Ishikawa (cell line): ENCODE measurements around the gene CYTH4.

Experiments used
- CEBPB ChIP-seq: IDR thresholded peaks from 2 replicates; pipeline ENCODE4 v1.6.1; 2012
- CREB1 ChIP-seq: IDR thresholded peaks from 2 replicates; pipeline ENCODE4 v1.6.1; 2012; ENCODE audit warnings: low read depth
- EGR1 ChIP-seq: IDR thresholded peaks from 2 replicates; pipeline ENCODE4 v1.6.1; 2012
- EP300 ChIP-seq: IDR thresholded peaks from 2 replicates; pipeline ENCODE4 v1.6.1; 2012; ENCODE audit warnings: borderline replicate concordance
- FOXM1 ChIP-seq: IDR thresholded peaks from 2 replicates; pipeline ENCODE4 v1.6.1; 2012; ENCODE audit warnings: low read depth, borderline replicate concordance
- NFIC ChIP-seq: IDR thresholded peaks from 2 replicates; pipeline ENCODE4 v1.6.1; 2012
- RAD21 ChIP-seq: IDR thresholded peaks from 2 replicates; pipeline ENCODE4 v1.6.1; 2012; ENCODE audit warnings: low read depth
- TAF1 ChIP-seq: IDR thresholded peaks from 2 replicates; pipeline ENCODE4 v1.6.1; 2012; ENCODE audit warnings: low read depth, mild to moderate bottlenecking
- TCF12 ChIP-seq: IDR thresholded peaks from 2 replicates; pipeline ENCODE4 v1.6.1; 2012; ENCODE audit warnings: low read depth
- TEAD4 ChIP-seq: IDR thresholded peaks from 2 replicates; pipeline ENCODE4 v1.6.1; 2012
- YY1 ChIP-seq: IDR thresholded peaks from 2 replicates; pipeline ENCODE4 v1.6.1; 2012; ENCODE audit warnings: low read depth
- ZBTB7A ChIP-seq: IDR thresholded peaks from 2 replicates; pipeline ENCODE4 v1.6.1; 2012; ENCODE audit warnings: low read depth
- TF ChIP-seq, protein P1 (sequence below): IDR thresholded peaks from 2 replicates; pipeline ENCODE4 v1.6.1; 2012
- TF ChIP-seq, protein P2 (sequence below): IDR thresholded peaks from 2 replicates; pipeline ENCODE4 v1.6.1; 2012
- TF ChIP-seq, protein P3 (sequence below): IDR thresholded peaks from 2 replicates; pipeline ENCODE4 v1.6.1; 2012; ENCODE audit warnings: low read depth, mild to moderate bottlenecking

The CYTH4 gene

DNA sequence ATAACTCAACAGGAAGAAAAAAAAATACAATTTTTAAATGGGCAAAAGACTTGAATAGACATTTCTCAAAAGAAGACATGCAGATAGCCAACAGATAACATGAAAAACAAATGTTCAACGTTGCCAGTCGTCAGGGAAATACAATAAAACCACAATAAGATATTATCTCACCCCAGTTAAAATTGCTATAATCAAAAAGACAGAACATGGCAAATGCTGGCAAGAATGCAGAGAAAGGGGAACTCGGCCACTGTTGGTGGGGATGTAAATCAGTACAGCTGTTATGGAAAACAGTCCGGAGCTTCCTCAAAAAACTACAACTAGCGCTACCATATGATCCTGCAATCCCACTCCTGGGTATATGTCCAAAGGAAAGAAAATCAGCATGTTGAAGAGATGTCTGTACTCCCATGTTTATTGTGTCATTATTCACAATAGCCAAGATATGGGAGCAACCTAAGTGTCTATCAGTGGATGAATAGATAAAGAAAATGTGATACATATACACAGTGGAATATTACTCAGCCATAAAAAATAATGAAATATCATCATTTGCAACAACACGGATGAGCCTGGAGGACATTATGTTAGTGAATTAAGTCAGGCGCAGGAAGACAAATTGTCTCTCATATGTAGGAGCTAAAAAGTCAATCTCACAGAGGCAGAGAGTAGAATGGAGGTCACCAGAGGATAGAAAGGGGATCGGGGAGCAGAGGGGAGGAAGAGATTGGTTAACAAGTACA is 12.2 kb upstream of the CYTH4 start:
- TF ChIP-seq TCF12 (no peak), YY1 (no peak), TAF1 (no peak), EGR1 (no peak), TEAD4 (no peak), FOXM1 (no peak), RAD21 (no peak), EP300 (no peak), CEBPB (no peak), NFIC (no peak), CREB1 (no peak), ZBTB7A (no peak)
- TF ChIP-seq, protein P1, sequence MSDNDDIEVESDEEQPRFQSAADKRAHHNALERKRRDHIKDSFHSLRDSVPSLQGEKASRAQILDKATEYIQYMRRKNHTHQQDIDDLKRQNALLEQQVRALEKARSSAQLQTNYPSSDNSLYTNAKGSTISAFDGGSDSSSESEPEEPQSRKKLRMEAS: no peak
- TF ChIP-seq, protein P2, sequence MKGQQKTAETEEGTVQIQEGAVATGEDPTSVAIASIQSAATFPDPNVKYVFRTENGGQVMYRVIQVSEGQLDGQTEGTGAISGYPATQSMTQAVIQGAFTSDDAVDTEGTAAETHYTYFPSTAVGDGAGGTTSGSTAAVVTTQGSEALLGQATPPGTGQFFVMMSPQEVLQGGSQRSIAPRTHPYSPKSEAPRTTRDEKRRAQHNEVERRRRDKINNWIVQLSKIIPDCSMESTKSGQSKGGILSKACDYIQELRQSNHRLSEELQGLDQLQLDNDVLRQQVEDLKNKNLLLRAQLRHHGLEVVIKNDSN: no peak
- TF ChIP-seq, protein P3, sequence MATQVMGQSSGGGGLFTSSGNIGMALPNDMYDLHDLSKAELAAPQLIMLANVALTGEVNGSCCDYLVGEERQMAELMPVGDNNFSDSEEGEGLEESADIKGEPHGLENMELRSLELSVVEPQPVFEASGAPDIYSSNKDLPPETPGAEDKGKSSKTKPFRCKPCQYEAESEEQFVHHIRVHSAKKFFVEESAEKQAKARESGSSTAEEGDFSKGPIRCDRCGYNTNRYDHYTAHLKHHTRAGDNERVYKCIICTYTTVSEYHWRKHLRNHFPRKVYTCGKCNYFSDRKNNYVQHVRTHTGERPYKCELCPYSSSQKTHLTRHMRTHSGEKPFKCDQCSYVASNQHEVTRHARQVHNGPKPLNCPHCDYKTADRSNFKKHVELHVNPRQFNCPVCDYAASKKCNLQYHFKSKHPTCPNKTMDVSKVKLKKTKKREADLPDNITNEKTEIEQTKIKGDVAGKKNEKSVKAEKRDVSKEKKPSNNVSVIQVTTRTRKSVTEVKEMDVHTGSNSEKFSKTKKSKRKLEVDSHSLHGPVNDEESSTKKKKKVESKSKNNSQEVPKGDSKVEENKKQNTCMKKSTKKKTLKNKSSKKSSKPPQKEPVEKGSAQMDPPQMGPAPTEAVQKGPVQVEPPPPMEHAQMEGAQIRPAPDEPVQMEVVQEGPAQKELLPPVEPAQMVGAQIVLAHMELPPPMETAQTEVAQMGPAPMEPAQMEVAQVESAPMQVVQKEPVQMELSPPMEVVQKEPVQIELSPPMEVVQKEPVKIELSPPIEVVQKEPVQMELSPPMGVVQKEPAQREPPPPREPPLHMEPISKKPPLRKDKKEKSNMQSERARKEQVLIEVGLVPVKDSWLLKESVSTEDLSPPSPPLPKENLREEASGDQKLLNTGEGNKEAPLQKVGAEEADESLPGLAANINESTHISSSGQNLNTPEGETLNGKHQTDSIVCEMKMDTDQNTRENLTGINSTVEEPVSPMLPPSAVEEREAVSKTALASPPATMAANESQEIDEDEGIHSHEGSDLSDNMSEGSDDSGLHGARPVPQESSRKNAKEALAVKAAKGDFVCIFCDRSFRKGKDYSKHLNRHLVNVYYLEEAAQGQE: no peak

DNA sequence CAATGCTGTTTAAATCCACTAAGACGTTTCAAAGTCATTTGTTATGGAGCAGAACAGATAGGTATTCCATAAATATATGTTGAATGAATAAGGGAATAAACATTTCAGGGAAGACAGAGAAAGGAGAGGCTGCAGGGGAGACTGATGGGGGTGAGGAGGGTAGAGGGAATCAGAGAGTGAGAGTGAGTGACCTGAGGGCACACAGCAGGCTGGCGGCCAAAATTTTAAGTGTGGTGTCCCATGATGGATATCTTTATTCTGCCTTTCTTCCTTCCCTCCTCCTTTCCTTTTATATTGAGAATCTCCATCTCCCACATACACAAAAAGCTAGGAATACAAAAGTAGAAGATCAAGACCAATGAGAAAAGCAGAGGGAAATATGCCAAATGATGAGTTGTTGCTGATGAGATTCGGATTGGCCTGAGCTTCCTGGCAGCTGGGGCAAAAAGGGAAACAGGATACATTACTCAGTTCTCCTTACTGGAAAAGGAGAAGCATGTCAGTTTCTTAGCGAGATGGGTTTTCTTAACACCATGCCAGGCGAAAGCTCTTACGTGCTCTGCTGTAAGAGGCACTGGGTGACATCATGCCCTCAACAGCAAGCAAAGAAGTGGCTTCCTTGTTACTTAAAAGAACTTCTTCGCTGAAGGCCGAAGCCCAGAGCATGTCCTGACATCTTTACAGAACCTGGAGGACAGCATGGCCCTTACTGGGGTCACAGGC is 11.2 kb upstream of the CYTH4 start:
- TF ChIP-seq TCF12 (no peak), CEBPB (no peak), FOXM1 (no peak), YY1 (no peak), CREB1 (no peak), TAF1 (no peak), NFIC (no peak), TEAD4 (no peak)
- TF ChIP-seq, protein P2: no peak
- TF ChIP-seq, protein P3: no peak

DNA sequence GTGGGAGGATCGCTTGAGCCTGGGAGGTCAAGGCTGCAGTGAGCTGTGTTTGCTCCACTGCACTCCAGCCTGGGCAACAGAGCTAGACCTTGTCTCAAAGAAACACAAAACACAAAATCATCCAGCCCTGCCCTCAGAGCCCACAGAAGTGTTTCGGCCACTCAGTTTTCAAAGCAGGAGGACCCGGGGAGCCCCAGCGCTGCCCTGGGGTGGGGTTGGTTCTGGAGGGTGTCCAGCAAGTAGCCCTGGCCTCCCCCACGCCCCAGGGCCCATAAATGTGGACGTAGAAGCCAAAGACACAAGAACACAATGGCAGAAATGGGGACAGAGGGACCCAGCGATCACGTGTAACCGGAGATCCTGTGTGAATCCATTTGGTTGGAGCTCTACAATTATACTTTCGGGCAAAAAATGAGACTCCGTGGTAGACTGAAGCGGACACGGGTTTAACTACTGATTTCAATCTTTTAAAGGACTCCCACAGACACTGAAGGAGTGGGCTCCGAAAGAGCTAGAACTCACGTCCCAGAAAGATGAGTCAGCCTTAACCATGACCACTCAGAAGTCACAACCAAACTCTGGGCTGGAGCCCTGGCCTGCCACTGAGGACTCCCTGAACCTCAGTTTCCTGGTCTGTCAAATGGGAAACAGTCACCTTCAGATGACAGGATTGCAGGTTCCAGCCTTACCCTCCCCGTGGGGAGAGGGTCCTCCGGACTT is 9.0 kb upstream of the CYTH4 start:
- TF ChIP-seq, protein P1: no peak
- TF ChIP-seq, protein P3: no peak
- TF ChIP-seq EP300: no peak
- TF ChIP-seq, protein P2: no peak
- TF ChIP-seq TEAD4: no peak
- TF ChIP-seq FOXM1: no peak
- no peak for TF ChIP-seq TAF1
- no peak for TF ChIP-seq YY1
- no peak for TF ChIP-seq TCF12
- no peak for TF ChIP-seq CREB1
- TF ChIP-seq ZBTB7A: no peak
- no peak for TF ChIP-seq CEBPB
